Tibial artery (tissue), 4 donors: ENCODE results near the gene AKR7A2.

ENCODE experiments used
- DNase-seq, 2 donors: peaks; one replicate each; pipeline ENCODE4 v3.0.0-alpha.2; 2019
- H3K27ac ChIP-seq, 2 donors: fragments of 200-600 bp; sonication (generic) in 1 of 2; 1 replicate in 1 of 2; 2 replicates in 1 of 2; pipeline ENCODE4 v1.5.1; 2018 to 2019; ENCODE audit warnings: mild to moderate bottlenecking in 1 of 2
- H3K27me3 ChIP-seq, 2 donors: fragments of 200-600 bp; sonication (generic) in 1 of 2; one replicate each; pipeline versions ENCODE4 v1.5.1 to v1.6.0; 2016 to 2019
- H3K36me3 ChIP-seq, 3 donors: fragments of 200-600 bp; sonication (generic) in 2 of 3; one replicate each; pipeline ENCODE4 v1.5.1; 2016 to 2019; ENCODE audit warnings: mild to moderate bottlenecking in 2 of 3
- H3K4me1 ChIP-seq, 4 donors: fragments of 200-600 bp; sonication (generic) in 2 of 4; 1 replicate in 3 of 4; 2 replicates in 1 of 4; pipeline ENCODE4 v1.5.1; 2016 to 2019
- H3K4me3 ChIP-seq, 2 donors: fragments of 200-600 bp; sonication (generic) in 1 of 2; 1 replicate in 1 of 2; 2 replicates in 1 of 2; pipeline ENCODE4 v1.5.1; 2018 to 2019; ENCODE audit warnings: mild to moderate bottlenecking in 2 of 2
- H3K9me3 ChIP-seq, 3 donors: fragments of 200-600 bp; sonication (generic) in 1 of 3; one replicate each; pipeline ENCODE4 v1.5.1; 2016 to 2019
- intact Hi-C: fragments of 100-400 bp; cut with DNase I; formaldehyde crosslinking; loops from one replicate; pipeline ENCODE4 v1.15.0; 2023; ENCODE audit warnings: low total_unique reads
- TF ChIP-seq, protein P1 (sequence below), 2 experiments: fragments of 200-600 bp in 1 of 2; fragments of 450-650 bp in 1 of 2; IDR thresholded peaks; one replicate each; pipeline ENCODE4 v1.5.1; 2017 to 2019; ENCODE audit warnings: antibody characterized with exemption in 2 of 2, mild to moderate bottlenecking in 1 of 2, moderate library complexity in 1 of 2

Gene AKR7A2

DNA sequence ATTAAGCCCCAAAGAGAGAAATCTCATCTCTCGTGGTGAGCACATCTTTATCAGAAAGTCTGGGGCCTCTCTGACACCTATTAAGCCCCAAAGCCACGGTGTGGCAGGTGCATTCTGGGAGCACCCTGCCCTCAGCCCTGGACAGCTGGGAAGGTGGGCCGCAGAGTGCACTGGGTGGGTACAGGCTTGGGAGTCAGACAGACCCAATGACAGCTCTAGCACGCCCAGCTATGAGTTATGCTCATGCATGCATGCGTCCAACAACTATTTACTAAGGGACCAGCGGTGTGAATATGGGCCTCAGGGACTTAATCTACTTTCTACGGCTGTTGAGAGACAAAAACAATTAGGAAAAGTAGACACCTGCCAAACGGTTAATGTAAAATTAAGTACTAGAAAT lies 46.8 kb upstream of the AKR7A2 start:
- TF ChIP-seq, protein P1, sequence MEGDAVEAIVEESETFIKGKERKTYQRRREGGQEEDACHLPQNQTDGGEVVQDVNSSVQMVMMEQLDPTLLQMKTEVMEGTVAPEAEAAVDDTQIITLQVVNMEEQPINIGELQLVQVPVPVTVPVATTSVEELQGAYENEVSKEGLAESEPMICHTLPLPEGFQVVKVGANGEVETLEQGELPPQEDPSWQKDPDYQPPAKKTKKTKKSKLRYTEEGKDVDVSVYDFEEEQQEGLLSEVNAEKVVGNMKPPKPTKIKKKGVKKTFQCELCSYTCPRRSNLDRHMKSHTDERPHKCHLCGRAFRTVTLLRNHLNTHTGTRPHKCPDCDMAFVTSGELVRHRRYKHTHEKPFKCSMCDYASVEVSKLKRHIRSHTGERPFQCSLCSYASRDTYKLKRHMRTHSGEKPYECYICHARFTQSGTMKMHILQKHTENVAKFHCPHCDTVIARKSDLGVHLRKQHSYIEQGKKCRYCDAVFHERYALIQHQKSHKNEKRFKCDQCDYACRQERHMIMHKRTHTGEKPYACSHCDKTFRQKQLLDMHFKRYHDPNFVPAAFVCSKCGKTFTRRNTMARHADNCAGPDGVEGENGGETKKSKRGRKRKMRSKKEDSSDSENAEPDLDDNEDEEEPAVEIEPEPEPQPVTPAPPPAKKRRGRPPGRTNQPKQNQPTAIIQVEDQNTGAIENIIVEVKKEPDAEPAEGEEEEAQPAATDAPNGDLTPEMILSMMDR (IDR thresholded peaks at IDR 0.05) = no peak
- no peaks in the 10 kb centered on the region for H3K9me3 ChIP-seq
- peaks cover 31 to 39% (median 38%) of the 10 kb centered on the region in 3 donors for H3K36me3 ChIP-seq
- H3K4me1 ChIP-seq = peaks cover 0 to 27% (median 13%) of the 10 kb centered on the region in 4 donors
- no peak overlapping the region for H3K27ac ChIP-seq
- no peak for DNase-seq
- intact Hi-C loops = no loop called here
- H3K4me3 ChIP-seq = no peak overlapping the region
- H3K27me3 ChIP-seq = no peaks in the 10 kb centered on the region

DNA sequence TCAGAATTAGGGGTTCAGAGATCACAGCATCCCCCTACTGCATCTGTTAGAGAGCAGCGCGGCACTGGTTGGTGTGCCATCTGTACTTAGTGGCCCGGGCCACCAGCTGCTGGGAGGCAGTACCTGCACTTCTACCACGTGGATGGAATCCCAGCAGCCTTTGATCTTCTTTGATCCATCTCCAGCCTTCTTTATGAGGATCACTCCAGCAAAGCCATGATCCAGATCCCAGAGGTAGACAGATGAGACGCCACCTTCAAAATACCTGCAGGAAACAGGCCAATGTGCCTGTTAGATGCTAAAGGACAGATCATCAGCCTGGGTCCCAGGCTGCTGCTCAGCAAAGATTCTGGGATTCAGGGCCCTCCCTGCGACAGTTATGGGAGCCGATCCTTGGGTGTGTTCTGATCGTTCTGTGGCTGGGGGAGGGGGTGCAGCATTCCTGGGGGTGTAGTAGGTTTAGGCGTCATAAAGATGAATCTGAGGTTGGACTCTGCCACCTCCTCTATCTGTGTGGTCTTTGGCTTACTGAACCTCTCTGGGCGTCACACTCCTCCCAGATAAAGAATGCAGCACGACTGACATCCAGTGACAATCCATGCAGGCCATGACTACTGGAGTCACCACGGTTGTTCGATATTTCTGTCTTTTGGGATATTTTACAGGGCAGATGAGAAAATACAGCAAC lies 45.5 kb upstream of the AKR7A2 start:
- Histone ChIP-seq H3K4me1 (peaks cover 0 to 26% (median 13%) of the 10 kb centered on the region in 4 donors), H3K9me3 (no peaks in the 10 kb centered on the region), H3K36me3 (peaks cover 41 to 51% (median 51%) of the 10 kb centered on the region in 3 donors), H3K27ac (no peak overlapping the region), H3K27me3 (no peaks in the 10 kb centered on the region), H3K4me3 (no peak overlapping the region)
- TF ChIP-seq, protein P1 (IDR thresholded peaks at IDR 0.05) = no peak
- intact Hi-C loops = no loop called here
- DNase-seq = no peak

DNA sequence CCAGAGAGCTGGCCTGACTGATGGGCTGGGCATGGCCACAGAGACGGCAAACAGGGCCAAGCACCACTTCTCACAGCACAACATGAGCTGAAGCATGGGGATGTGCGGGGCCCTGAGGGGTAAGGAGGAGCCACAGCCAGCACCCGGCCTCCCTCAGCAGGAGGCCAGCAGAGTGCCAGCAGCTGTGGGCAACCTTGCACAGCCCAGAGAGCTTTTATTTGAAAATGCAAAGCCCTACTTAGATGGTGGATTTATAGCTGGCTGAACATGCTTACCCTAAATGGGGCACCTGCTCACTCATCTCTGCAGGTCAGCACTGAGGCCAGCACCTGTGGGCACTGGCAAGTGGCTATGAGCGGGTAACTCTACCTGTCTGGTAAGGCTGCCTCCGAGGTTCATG lies 44.3 kb upstream of the AKR7A2 start:
- intact Hi-C loops = no loop called here
- no peak for DNase-seq
- Histone ChIP-seq H3K27me3 (no peaks in the 10 kb centered on the region), H3K4me3 (no peak overlapping the region), H3K4me1 (peaks cover 0 to 24% (median 8%) of the 10 kb centered on the region in 4 donors), H3K27ac (no peak overlapping the region), H3K9me3 (no peaks in the 10 kb centered on the region), H3K36me3 (peaks cover 41 to 63% (median 61%) of the 10 kb centered on the region in 3 donors)
- TF ChIP-seq, protein P1 (IDR thresholded peaks at IDR 0.05) = no peak

DNA sequence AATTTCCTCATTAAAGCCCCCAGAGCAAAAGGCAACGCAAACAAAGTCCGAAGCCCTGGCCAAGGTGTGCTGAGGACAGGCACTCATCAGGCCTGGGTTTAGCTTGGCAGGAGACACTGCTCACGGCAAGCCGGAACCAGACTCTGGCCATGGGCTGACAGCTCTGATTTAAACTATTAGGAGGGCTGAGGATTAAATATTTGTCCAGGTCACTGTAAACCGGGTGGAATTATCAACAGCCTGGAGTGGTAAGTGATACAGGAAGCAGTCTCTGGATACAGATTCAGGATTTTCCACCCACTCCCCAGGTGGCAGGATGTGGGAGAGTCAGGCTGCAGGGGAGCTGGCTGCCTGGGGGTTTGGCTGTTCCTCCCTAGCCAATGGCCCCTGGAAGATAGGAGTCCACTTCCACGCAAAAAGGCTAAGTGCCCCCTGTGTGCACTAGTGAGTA lies 42.6 kb upstream of the AKR7A2 start:
- TF ChIP-seq, protein P1 (IDR thresholded peaks at IDR 0.05) = no peak
- Histone ChIP-seq H3K4me1 (peaks cover 0 to 8% (median 0%) of the 10 kb centered on the region in 4 donors), H3K4me3 (no peak overlapping the region), H3K36me3 (peaks cover 48 to 76% (median 69%) of the 10 kb centered on the region in 3 donors), H3K9me3 (no peaks in the 10 kb centered on the region), H3K27me3 (no peaks in the 10 kb centered on the region), H3K27ac (no peak overlapping the region)
- intact Hi-C loops = no loop called here
- no peak for DNase-seq

DNA sequence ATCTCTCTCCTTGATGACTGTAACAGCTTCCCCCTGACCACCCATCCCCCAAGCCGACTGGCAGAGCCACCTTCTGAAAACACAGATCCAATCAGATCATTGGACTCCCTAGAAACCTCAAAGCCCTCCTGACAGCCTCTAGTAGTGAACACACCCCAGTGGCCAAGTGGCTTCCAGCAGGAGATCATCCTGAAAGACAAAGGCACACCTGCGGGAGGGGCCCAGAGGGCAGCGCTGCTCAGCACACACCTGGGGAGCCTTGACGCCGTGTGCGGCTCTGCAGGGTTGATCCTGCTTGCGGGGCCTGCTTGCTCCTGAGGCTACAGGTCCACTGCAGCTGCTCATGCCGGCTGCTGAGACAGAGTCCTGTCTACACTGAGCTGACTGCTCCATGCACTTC lies 41.7 kb upstream of the AKR7A2 start:
- Histone ChIP-seq H3K36me3 (peaks cover 51 to 84% (median 76%) of the 10 kb centered on the region in 3 donors), H3K4me3 (no peak overlapping the region), H3K27ac (no peak overlapping the region), H3K27me3 (no peaks in the 10 kb centered on the region), H3K9me3 (no peaks in the 10 kb centered on the region), H3K4me1 (peaks cover 0 to 5% (median 0%) of the 10 kb centered on the region in 4 donors)
- TF ChIP-seq, protein P1 (IDR thresholded peaks at IDR 0.05) = no peak
- intact Hi-C loops = no loop called here
- DNase-seq = no peak
